HL-60/S4 treated with retinoic acid at 250 ng/mL for 4 days and 3 days (cell line): ENCODE results near the gene VDR.

ENCODE experiments used
- in situ Hi-C: fragments of 300-500 bp; cut with MboI; formaldehyde crosslinking; loops from 2 replicates; pipeline ENCODE4 v1.7.0; 2022; ENCODE audit warnings: low sequenced_read_pairs

VDR gene

GRCh38 chr12:47800582-47800981 is 104.2 kb downstream of the VDR start:
- in situ Hi-C loops = no loop called here

GRCh38 chr12:47799357-47799955 is 105.3 kb downstream of the VDR start:
- in situ Hi-C loops = no loop called here

- in situ Hi-C loops = no loop called here
Observed at GRCh38 chr12:47798382-47798948, 106.3 kb downstream of the VDR start.

- in situ Hi-C loops = no loop called here
Observed at GRCh38 chr12:47797441-47797840, 107.4 kb downstream of the VDR start.

- in situ Hi-C loops = no loop called here
Observed at GRCh38 chr12:47795814-47796411, 108.9 kb downstream of the VDR start.

- in situ Hi-C loops = no loop called here
Observed at GRCh38 chr12:47795121-47795813, 109.5 kb downstream of the VDR start.

GRCh38 chr12:47794679-47795078 is 110.1 kb downstream of the VDR start:
- in situ Hi-C loops = no loop called here

GRCh38 chr12:47793015-47793681 is 111.6 kb downstream of the VDR start:
- in situ Hi-C loops = no loop called here

- in situ Hi-C loops = no loop called here
Observed at GRCh38 chr12:47791874-47792273, 112.9 kb downstream of the VDR start.
